ENCODE results near the gene SETD7. TPM values are rescaled to one million over a fixed set of nuclear protein-coding genes. Genes with fewer than 3 reads are reported as not detected.

The SETD7 gene
- total and polyA plus RNA-seq, 12 donors, result 7.4 to 49.1 (median 41.5) TPM

GRCh38 chr4:139589336-139590018 lies 33.5 kb upstream of the SETD7 start:
- intact Hi-C loops (cut with DNase I), result no loop called here
- 33 to 56% (median 50%) methylated on average over 1 of the region's 1 CpG for WGBS, 4 donors
- Histone ChIP-seq H3K36me3 (replicated peaks in 1 of 2) (no peaks in the 10 kb centered on the region), H3K27ac (no peak overlapping the region), H3K27me3 (no peaks in the 10 kb centered on the region), H3K4me3 (no peak overlapping the region), H3K9me3 (replicated peaks in 1 of 3) (no peaks in the 10 kb centered on the region), H3K4me1 (replicated peaks in 1 of 2) (peaks cover 4 to 5% of the 10 kb centered on the region in 2 donors)
- DNase-seq, result peak; percentile 54 to 86 (median 73)
- TF ChIP-seq CTCF (IDR thresholded peaks at IDR 0.05), result no peak
- TF ChIP-seq POLR2A (IDR thresholded peaks at IDR 0.05), result no peak

GRCh38 chr4:139587446-139587845 lies 31.4 kb upstream of the SETD7 start:
- DNase-seq, result peak in 1 of 7 donors; percentile 35
- H3K27ac ChIP-seq, result no peak overlapping the region
- no peaks in the 10 kb centered on the region for H3K36me3 ChIP-seq (replicated peaks in 1 of 2)

GRCh38 chr4:139585473-139585872 lies 29.5 kb upstream of the SETD7 start:
- H3K4me1 ChIP-seq (replicated peaks in 1 of 2), result peaks cover 0 to 5% of the 10 kb centered on the region in 2 donors
- TF ChIP-seq POLR2A (IDR thresholded peaks at IDR 0.05) (no peak), CTCF (IDR thresholded peaks at IDR 0.05) (no peak)
- no peaks in the 10 kb centered on the region for H3K9me3 ChIP-seq (replicated peaks in 1 of 3)
- H3K4me3 ChIP-seq, result no peak overlapping the region
- WGBS, 4 donors, result 64 to 86% (median 82%) methylated on average over 4 of the region's 4 CpGs
- intact Hi-C loops (cut with DNase I), result no loop called here
- DNase-seq, result peak in 1 of 7 donors; percentile 3
- H3K27me3 ChIP-seq, result no peaks in the 10 kb centered on the region
- H3K27ac ChIP-seq, result peak overlapping the region in 1 of 5 donors; percentile 21
- no peaks in the 10 kb centered on the region for H3K36me3 ChIP-seq (replicated peaks in 1 of 2)

More at GRCh38 chr4:139587446-139587845, 31.4 kb upstream of the SETD7 start:
- 93 to 98% (median 96%) methylated on average over 4 of the region's 4 CpGs for WGBS, 4 donors
- Histone ChIP-seq H3K27me3 (no peaks in the 10 kb centered on the region), H3K9me3 (replicated peaks in 1 of 3) (no peaks in the 10 kb centered on the region), H3K4me1 (replicated peaks in 1 of 2) (peaks cover 0 to 5% of the 10 kb centered on the region in 2 donors), H3K4me3 (no peak overlapping the region)
- intact Hi-C loops (cut with DNase I), result no loop called here
- no peak for TF ChIP-seq CTCF (IDR thresholded peaks at IDR 0.05)
- TF ChIP-seq POLR2A (IDR thresholded peaks at IDR 0.05), result no peak

GRCh38 chr4:139584784-139585183 lies 28.8 kb upstream of the SETD7 start:
- peak; percentile 39 to 79 (median 68) for DNase-seq
- H3K27me3 ChIP-seq, result no peaks in the 10 kb centered on the region
- no peak overlapping the region for H3K4me3 ChIP-seq
- H3K9me3 ChIP-seq (replicated peaks in 1 of 3), result no peaks in the 10 kb centered on the region
- TF ChIP-seq POLR2A (IDR thresholded peaks at IDR 0.05), result no peak
- no peak for TF ChIP-seq CTCF (IDR thresholded peaks at IDR 0.05)
- intact Hi-C loops (cut with DNase I), result no loop called here
- WGBS, 4 donors, result 40 to 44% (median 43%) methylated on average over 2 of the region's 2 CpGs
- H3K27ac ChIP-seq, result peak overlapping the region in 1 of 5 donors; percentile 21
- H3K4me1 ChIP-seq (replicated peaks in 1 of 2), result peaks cover 0 to 5% of the 10 kb centered on the region in 2 donors
- no peaks in the 10 kb centered on the region for H3K36me3 ChIP-seq (replicated peaks in 1 of 2)
